HUES48 (cell line): ENCODE data around the gene ZNF24.

ENCODE experiments used
- H3K27ac ChIP-seq: one replicate; pipeline ENCODE4 v1.7.0; 2013; ENCODE audit warnings: low read depth, low read length, inconsistent platforms
- H3K27me3 ChIP-seq: 2 replicates; pipeline ENCODE4 v1.6.1; 2013; ENCODE audit warnings: mild to moderate bottlenecking, low read length; ENCODE audit not compliant: control insufficient read depth, insufficient read depth
- H3K36me3 ChIP-seq: 2 replicates; pipeline ENCODE4 v1.6.1; 2013; ENCODE audit warnings: low read length; ENCODE audit not compliant: control insufficient read depth, insufficient read depth
- H3K4me1 ChIP-seq: 2 replicates; pipeline ENCODE4 v1.6.1; 2013; ENCODE audit warnings: mild to moderate bottlenecking, low read length; ENCODE audit not compliant: control insufficient read depth, insufficient read depth
- H3K4me3 ChIP-seq: 2 replicates; pipeline ENCODE4 v1.5.1; 2013; ENCODE audit warnings: mild to moderate bottlenecking, low read depth, low read length
- H3K9ac ChIP-seq: 2 replicates; pipeline ENCODE4 v1.6.1; 2013; ENCODE audit warnings: mild to moderate bottlenecking, low read depth, low read length, moderate library complexity
- H3K9me3 ChIP-seq: 2 replicates; pipeline ENCODE4 v1.6.1; 2013; ENCODE audit warnings: low read length; ENCODE audit not compliant: control insufficient read depth, insufficient read depth

The ZNF24 gene

DNA sequence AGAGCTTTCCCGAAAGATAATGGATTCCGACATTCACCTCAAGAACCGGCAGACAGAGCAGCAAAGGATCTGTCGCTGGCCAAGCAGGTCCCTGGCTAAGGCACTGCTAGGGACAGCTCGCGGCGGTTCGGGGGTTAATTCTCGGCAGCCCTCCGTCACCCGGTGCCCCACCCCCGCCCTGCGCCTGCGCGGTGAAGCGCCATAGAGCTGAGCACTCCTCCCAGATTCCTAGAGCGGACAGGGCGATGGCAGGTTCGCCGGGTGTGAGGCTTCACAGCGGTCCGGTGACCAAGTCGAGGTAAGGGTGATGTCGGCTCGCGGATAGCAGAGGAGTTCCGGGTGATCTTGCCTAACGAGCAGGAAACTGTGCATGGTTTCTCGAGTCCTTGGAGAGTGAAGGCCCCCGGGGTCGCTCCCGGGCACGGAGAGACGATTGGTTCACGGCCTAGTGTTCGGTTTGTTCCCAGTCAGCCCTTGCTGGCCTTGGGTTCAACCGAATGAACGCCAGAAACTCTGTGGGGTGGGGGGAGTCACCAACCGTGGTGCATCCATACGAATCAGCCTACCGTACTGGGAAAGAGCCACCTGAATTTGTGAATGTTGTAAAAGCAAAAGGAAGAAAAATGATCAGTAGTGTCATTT lies 54.0 kb downstream of the ZNF24 start, which contains the start of gene ZSCAN30:
Gene ZSCAN30 (minus strand): TSS at position 136 of the 642 bp plus-strand sequence. CDS start 25,877 bp downstream, outside the sequence.
- Histone ChIP-seq H3K27me3 (no peaks in the 10 kb centered on the region), H3K36me3 (peaks cover 26% of the 10 kb centered on the region), H3K4me1 (peaks cover 5% of the 10 kb centered on the region), H3K4me3 (peak within 1 kb of the TSS; percentile 97), H3K9ac (peak within 1 kb of the TSS; percentile 92), H3K27ac (peak within 1 kb of the TSS; percentile 87), H3K9me3 (peaks cover 11% of the 10 kb centered on the region)

DNA sequence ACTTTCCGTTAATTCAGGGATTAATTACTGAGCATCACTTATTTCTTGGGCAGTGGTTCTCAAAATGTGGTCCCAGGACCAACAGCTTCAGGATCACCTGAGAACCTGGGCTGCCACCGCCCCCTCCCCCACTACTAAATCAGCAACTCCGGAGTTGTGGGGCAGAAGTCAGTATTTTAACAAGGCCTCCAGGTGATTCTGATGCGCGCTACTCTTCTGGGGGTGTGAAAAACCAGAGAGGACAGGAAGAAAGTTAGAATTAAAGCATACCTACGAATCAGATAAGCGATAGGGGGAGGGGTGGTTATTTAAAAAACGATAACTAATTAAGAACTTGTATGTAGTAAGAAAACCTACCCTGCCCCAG lies 54.5 kb downstream of the ZNF24 start:
- peak overlapping the region; percentile 78 for H3K9ac ChIP-seq
- H3K4me3 ChIP-seq: peak overlapping the region; percentile 97
- peaks cover 5% of the 10 kb centered on the region for H3K4me1 ChIP-seq
- peak overlapping the region; percentile 87 for H3K27ac ChIP-seq
- H3K36me3 ChIP-seq: peaks cover 23% of the 10 kb centered on the region
- peaks cover 14% of the 10 kb centered on the region for H3K9me3 ChIP-seq
- no peaks in the 10 kb centered on the region for H3K27me3 ChIP-seq

DNA sequence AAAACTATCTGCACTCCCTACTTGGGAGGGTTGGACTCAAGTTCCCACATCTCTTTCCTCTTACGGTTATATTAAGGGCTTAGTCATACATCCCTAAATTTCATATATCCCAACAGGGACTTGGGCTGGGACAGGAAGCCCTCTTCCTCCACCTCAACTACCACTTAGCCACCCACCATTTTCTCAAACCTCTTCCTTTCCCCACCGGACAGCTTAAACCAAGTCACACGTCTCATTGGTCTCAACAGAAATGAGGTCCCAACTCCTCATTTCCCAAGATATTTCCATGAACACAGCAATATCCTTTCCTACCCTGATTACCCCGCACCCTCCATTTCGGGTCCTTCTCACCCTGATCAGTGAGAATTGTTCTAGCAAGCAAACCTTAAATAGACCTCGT lies 54.9 kb downstream of the ZNF24 start:
- Histone ChIP-seq H3K9me3 (peaks cover 19% of the 10 kb centered on the region), H3K4me3 (peak overlapping the region; percentile 97), H3K27me3 (no peaks in the 10 kb centered on the region), H3K27ac (peak overlapping the region; percentile 87), H3K9ac (peak overlapping the region; percentile 78), H3K4me1 (peaks cover 5% of the 10 kb centered on the region), H3K36me3 (peaks cover 19% of the 10 kb centered on the region)

DNA sequence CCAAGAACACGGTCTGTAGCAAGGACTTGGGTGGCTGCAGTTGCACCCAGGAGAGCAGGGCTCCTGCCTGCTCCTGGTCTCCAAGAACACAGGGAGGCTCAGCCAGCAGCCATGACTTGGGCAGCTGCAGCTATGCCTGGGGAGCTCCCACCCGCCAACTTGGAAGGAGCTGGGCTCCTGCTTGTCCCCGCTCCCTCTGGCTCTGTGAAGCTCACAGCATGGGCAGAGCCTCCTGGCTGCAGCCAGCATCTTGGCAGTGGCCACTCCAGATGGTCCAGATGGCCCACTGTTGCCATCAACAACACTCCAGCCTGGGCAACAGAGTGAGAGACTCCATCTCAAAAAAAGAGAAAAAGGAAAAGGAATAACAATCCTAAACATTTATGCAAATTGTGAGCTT lies 59.4 kb downstream of the ZNF24 start:
- no peak overlapping the region for H3K9ac ChIP-seq
- H3K27ac ChIP-seq: no peak overlapping the region
- no peaks in the 10 kb centered on the region for H3K4me1 ChIP-seq
- H3K9me3 ChIP-seq: peaks cover 30% of the 10 kb centered on the region
- no peak overlapping the region for H3K4me3 ChIP-seq
- no peaks in the 10 kb centered on the region for H3K27me3 ChIP-seq
- no peaks in the 10 kb centered on the region for H3K36me3 ChIP-seq

DNA sequence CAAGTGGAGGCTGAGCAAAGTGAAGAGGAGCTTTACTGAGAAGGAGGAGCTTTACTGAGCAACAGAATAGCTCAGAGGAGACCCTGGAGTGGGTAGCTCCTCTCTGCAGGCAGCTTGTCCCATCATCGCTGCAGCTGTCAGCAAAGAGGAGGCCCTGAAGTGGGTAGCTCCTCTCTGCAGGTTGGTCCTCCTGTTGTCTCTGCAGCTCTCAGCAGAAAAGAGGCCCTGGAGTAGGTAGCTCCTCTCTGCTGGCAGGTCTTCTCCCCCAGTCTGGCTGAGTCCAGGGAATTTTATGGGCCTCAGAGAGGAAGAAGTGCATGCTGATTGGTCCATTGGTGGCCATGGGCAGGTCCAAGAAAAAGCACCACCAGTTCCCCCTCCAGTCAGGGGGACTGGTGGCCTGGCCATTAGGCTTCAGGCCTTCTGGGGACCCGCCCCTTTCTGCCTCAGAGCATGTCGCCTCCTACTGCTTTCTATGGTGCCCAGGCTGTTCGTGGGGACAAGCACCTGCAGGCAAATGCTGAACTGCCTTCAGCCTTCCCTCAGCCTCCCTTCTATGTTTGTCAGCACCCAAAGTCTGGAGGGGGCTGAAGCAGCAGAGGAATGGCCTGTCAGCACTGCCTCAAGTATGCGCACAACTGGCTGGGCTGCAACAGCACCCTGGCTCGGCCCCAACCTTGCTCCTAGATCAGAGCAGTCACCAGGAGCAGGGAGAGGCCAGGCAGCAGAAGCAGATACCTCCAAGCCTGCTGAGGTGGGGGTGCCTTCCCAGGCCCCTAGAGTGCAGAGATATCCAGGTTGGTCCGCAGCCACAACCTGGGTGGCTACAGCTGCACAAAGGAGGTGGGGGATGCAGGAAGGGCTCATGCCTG lies 60.1 kb downstream of the ZNF24 start:
- Histone ChIP-seq H3K4me3 (no peak overlapping the region), H3K4me1 (no peaks in the 10 kb centered on the region), H3K27me3 (no peaks in the 10 kb centered on the region), H3K9ac (no peak overlapping the region), H3K36me3 (no peaks in the 10 kb centered on the region), H3K27ac (no peak overlapping the region), H3K9me3 (peaks cover 33% of the 10 kb centered on the region)

DNA sequence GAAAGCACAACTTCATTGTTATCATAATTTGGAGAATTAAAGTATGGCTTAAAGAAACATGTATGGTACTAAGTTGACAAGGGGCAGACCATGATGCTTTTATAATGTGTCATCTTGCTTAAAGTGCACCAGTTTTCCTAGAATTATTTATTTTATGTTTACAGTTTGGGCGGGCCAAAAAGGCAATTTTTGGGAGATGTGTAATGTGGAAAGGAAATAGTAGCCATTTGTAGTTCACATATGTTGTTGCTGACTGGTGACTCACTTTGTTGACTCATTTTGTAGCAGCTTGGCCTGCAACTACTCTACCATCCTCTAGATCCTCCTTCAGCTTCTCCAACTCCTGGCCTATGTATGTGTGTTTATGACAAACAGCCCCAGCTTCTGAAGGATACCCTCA lies 61.9 kb downstream of the ZNF24 start:
- Histone ChIP-seq H3K27ac (no peak overlapping the region), H3K36me3 (no peaks in the 10 kb centered on the region), H3K9me3 (peaks cover 28% of the 10 kb centered on the region)

More for the DNA sequence above, 61.9 kb downstream of the ZNF24 start:
- H3K9ac ChIP-seq: no peak overlapping the region
- no peak overlapping the region for H3K4me3 ChIP-seq
- H3K27me3 ChIP-seq: no peaks in the 10 kb centered on the region
- no peaks in the 10 kb centered on the region for H3K4me1 ChIP-seq
